IPS-18a (cell line): Measurements from ENCODE around the gene UBE2QL1.

Source experiments
- H3K27ac ChIP-seq: one replicate; pipeline ENCODE4 v1.5.1; 2013; ENCODE audit warnings: low read length
- H3K27me3 ChIP-seq: one replicate; pipeline ENCODE4 v1.6.1; 2013; ENCODE audit warnings: mild to moderate bottlenecking, low read length; ENCODE audit not compliant: control insufficient read depth, insufficient read depth
- H3K36me3 ChIP-seq: one replicate; pipeline ENCODE4 v1.6.1; 2013; ENCODE audit warnings: low read depth, low read length; ENCODE audit not compliant: control insufficient read depth
- H3K4me1 ChIP-seq: one replicate; pipeline ENCODE4 v1.6.1; 2013; ENCODE audit warnings: low read depth, low read length; ENCODE audit not compliant: control insufficient read depth
- H3K4me3 ChIP-seq: one replicate; pipeline ENCODE4 v1.5.1; 2013; ENCODE audit warnings: low read length
- H3K9ac ChIP-seq: one replicate; pipeline ENCODE4 v1.6.1; 2013; ENCODE audit warnings: mild to moderate bottlenecking, low read length, moderate library complexity
- H3K9me3 ChIP-seq: one replicate; pipeline ENCODE4 v1.6.1; 2013; ENCODE audit warnings: low read depth, low read length; ENCODE audit not compliant: control insufficient read depth

UBE2QL1 gene

DNA sequence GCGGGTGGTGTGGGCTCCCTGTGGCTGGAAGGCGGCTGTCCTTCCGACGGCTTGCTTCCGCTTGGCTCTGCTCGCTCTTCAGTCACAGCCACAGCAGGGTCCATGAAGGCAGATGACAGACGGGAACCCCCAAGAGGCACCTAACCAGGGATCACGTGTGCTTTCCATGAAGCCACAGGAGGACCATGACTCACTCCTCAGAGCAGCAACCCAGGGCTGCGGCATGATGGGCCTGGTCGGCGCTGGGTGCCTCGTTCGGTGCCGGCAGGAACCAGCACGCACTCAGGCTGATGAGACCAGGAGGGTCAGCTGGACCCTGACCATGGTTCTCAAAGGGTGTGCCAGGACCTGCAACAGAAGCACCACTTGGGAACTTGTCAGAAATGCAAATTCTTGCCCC is 37.5 kb upstream of the UBE2QL1 start:
- no peaks in the 10 kb centered on the region for H3K27me3 ChIP-seq
- no peak overlapping the region for H3K9ac ChIP-seq
- no peaks in the 10 kb centered on the region for H3K4me1 ChIP-seq
- H3K9me3 ChIP-seq = no peaks in the 10 kb centered on the region
- H3K27ac ChIP-seq = no peak overlapping the region
- no peaks in the 10 kb centered on the region for H3K36me3 ChIP-seq
- H3K4me3 ChIP-seq = no peak overlapping the region

- Histone ChIP-seq H3K4me3 (no peak overlapping the region), H3K27ac (no peak overlapping the region), H3K27me3 (no peaks in the 10 kb centered on the region), H3K9ac (no peak overlapping the region), H3K36me3 (no peaks in the 10 kb centered on the region), H3K9me3 (no peaks in the 10 kb centered on the region), H3K4me1 (no peaks in the 10 kb centered on the region)
Observed at GRCh38 chr5:6412811-6413210, 35.8 kb upstream of the UBE2QL1 start.

DNA sequence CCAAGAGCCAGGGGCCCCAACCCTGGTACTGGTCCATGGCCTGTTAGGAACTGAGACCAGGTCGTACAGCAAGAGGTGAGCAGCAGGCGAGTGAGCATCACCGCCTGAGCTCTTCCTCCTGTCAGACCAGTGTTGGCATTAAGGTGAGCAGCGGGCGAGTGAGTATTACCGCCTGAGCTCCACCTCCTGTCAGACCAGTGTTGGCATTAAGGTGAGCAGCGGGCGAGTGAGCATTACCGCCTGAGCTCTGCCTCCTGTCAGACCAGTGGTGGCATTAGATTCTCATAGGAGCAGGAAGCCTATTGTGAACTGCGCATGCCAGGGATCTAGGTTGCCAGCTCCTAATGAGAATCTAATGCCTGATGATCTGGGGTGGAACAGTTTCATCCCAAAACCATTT is 31.0 kb upstream of the UBE2QL1 start:
- H3K27ac ChIP-seq = no peak overlapping the region
- H3K9me3 ChIP-seq = no peaks in the 10 kb centered on the region
- H3K4me1 ChIP-seq = no peaks in the 10 kb centered on the region
- no peaks in the 10 kb centered on the region for H3K27me3 ChIP-seq
- H3K4me3 ChIP-seq = no peak overlapping the region
- H3K36me3 ChIP-seq = no peaks in the 10 kb centered on the region
- no peak overlapping the region for H3K9ac ChIP-seq

DNA sequence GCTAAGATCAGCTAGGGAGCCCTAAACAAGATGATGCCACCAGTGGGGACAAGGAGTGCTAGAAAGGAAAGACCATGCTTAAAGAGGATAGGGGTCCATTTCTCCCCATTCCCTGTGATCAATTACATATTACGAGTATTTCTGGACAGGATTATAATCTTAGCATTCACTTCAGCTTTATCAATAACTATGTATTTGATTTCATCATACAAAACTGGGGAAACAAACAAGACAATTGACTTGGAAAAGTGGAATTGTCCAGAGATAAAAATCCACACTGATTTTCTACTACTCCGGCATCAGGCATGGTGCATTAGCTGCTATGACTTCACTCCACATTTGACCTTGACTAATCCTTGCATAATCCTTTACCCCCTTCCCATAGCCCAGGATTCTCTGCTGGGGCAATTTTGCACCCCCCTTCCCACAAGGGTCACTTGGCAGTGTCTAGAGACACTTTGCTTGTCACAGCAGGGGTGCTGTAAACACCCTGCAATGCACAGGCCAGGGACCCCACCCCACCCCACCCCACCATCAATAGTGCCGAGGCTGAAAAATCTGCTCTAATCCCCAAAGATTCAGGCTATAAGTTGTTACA is 29.9 kb upstream of the UBE2QL1 start:
- Histone ChIP-seq H3K4me1 (no peaks in the 10 kb centered on the region), H3K9me3 (no peaks in the 10 kb centered on the region), H3K36me3 (no peaks in the 10 kb centered on the region), H3K27me3 (no peaks in the 10 kb centered on the region), H3K9ac (no peak overlapping the region), H3K27ac (no peak overlapping the region), H3K4me3 (no peak overlapping the region)

- Histone ChIP-seq H3K4me3 (no peak overlapping the region), H3K36me3 (no peaks in the 10 kb centered on the region), H3K27me3 (no peaks in the 10 kb centered on the region), H3K27ac (no peak overlapping the region), H3K9me3 (no peaks in the 10 kb centered on the region), H3K9ac (no peak overlapping the region), H3K4me1 (no peaks in the 10 kb centered on the region)
Observed at GRCh38 chr5:6419340-6419852, 29.3 kb upstream of the UBE2QL1 start.

DNA sequence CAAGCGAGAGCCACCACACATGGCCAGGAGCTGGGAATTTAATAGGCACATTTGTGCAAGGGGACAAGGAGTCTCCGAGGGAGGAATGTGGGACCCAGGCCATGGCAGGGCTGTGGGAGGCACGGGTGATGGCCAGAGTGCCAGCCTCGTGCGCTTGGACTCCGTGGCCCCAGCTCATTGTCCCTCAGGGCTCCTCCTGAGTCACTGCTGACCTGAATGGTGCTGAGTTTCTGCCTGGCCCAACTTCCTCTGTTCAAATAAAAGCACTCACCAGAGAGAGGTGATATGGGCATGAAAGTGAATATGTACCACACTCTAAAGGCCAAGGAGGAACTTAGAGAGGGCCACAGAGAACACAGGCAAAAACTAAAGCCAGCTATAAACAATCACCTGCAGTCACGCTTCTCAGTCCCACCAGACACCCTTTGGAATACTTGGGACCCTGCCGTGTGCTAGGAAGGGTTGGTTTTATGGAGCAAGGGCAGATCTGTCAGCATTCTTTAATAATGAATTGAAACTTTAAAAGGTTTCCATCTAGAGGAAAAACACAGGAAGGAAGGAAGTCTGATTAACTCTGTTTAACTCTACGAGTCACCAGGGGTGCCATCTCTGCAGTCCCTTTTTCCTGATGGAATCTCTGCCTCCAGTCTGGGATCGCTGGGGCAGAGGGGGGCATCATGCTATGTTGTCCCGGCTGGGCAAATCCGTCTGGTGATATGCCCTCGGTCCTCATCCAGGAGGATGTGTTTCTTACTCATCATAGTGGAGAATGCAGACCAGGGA is 25.1 kb upstream of the UBE2QL1 start:
- H3K4me1 ChIP-seq = no peaks in the 10 kb centered on the region
- no peaks in the 10 kb centered on the region for H3K36me3 ChIP-seq
- no peak overlapping the region for H3K9ac ChIP-seq
- H3K27ac ChIP-seq = no peak overlapping the region
- no peaks in the 10 kb centered on the region for H3K27me3 ChIP-seq
- no peak overlapping the region for H3K4me3 ChIP-seq
- H3K9me3 ChIP-seq = no peaks in the 10 kb centered on the region

- H3K27ac ChIP-seq = no peak overlapping the region
- H3K9ac ChIP-seq = no peak overlapping the region
- no peaks in the 10 kb centered on the region for H3K4me1 ChIP-seq
- no peaks in the 10 kb centered on the region for H3K36me3 ChIP-seq
- H3K27me3 ChIP-seq = no peaks in the 10 kb centered on the region
- H3K4me3 ChIP-seq = no peak overlapping the region
- H3K9me3 ChIP-seq = no peaks in the 10 kb centered on the region
Observed at GRCh38 chr5:6424110-6424659, 24.5 kb upstream of the UBE2QL1 start.

DNA sequence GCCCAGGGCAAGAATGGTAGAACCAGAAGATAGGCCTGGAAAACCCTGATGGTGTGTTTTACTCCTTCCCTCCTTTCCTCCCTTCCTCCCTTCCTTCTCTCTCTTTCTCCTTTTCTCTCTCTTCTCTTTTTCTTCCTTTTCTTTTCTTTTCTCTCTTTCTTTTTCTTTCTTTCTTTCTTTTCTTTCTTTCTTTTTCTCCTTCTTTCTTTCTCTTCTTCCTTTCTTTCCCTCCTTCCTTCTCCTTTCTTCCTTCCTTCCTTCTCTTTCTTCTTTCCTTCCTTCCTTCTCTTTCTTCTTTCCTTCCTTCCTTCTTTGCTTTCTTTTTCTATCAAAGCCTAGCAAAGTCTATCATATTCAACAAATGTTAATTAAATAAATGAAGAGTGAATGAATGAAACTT is 24.0 kb upstream of the UBE2QL1 start:
- Histone ChIP-seq H3K27me3 (no peaks in the 10 kb centered on the region), H3K27ac (no peak overlapping the region), H3K4me1 (no peaks in the 10 kb centered on the region), H3K36me3 (no peaks in the 10 kb centered on the region), H3K9me3 (no peaks in the 10 kb centered on the region), H3K9ac (no peak overlapping the region), H3K4me3 (no peak overlapping the region)

DNA sequence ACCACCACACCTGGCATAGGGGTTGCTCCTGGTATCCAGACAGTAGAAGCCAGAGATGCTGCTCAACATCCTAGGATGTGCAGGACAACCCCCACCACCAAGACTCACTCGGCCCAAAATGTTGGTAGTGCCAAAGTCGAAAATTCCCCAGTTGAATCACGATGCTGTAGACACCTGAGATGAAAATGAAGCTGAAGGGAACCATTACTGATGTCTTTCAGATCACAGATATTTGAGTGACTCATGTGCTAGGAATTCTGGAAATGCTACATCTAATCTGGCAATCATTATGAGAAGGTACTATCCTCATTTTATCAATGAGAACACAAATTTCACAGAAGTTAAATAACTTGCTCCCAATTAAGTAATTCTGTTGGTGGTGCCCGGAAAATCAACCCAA is 21.0 kb upstream of the UBE2QL1 start:
- no peaks in the 10 kb centered on the region for H3K36me3 ChIP-seq
- H3K27ac ChIP-seq = no peak overlapping the region
- no peak overlapping the region for H3K9ac ChIP-seq
- H3K9me3 ChIP-seq = no peaks in the 10 kb centered on the region
- no peaks in the 10 kb centered on the region for H3K27me3 ChIP-seq
- H3K4me3 ChIP-seq = no peak overlapping the region
- no peaks in the 10 kb centered on the region for H3K4me1 ChIP-seq

DNA sequence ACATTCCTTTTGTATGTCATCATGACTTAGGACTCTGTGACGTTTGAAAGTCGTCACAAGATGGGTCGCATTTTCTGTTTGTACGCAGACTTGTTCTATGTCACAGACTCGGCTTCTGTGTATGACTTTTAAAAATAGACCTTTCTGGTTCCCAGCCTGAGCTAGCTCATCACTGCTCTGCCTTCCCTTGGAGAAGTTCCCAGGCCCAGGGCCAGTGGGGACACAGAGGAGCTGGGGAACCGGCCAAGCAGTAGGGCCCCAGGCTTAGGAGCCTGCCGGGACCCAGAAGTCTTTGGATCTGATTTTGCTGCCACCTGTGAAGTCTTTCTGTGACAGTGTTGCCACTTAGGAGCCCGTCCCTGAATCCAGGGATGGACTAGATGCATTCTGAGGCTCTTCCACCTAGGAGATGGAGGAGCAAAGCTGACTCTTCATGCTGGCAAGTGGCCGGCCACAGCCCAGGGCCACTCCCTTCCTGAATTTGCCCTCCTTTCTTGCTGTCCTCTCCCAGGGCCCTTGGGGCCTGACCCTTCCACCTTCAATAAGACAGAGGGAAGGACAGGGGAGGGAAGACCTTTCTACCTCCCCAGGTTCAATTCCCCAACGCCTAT is 18.1 kb upstream of the UBE2QL1 start:
- no peak overlapping the region for H3K27ac ChIP-seq
- no peaks in the 10 kb centered on the region for H3K9me3 ChIP-seq
- no peak overlapping the region for H3K4me3 ChIP-seq
- H3K9ac ChIP-seq = no peak overlapping the region
- H3K36me3 ChIP-seq = no peaks in the 10 kb centered on the region
- no peaks in the 10 kb centered on the region for H3K4me1 ChIP-seq
- H3K27me3 ChIP-seq = peaks cover 15% of the 10 kb centered on the region

DNA sequence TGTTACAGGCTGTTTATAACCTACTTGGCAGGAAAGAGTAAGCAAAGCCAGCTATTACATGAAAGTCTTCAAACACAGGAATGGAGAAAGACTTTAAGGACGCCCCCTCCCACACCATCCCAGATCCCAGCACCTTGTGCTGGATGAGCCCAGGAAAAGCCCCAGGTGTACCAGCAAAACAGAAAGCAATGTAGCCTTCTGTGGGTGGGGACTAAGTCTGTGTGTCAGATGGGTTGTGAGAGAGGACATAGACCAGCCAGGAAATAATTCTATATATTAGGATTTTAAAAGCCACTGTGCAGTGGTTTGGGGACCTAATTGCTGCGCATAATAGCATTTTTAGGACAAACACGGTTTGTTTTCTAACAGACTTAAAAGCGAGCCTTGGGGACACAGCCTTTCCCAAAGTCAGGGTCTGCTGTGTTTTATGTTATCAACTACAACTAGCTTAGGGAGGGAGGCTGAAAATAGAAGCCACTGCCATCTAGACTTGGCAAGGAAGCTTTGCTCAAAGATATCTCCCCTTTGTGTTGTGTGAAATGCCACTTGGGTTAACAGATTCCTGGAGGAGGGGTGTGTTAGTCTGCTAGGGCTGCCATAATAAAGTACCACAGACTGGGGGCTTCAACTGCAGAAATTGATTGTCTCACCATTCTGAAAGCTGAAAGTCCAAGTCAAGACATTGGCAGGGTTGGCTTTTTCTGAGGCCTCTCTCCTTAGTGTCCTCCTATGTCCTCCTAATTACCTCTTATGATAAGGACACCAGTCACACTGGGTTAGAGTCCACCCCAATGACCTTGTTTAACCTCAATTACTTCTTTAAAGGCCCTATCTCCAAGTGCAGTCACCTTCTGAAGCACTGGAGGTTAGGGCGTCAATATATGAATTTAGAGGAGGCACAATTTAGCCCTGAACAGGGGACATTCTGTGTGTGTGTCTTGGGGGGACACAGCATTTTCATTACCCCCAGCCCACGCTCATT is 17.2 kb upstream of the UBE2QL1 start:
- Histone ChIP-seq H3K27me3 (peaks cover 22% of the 10 kb centered on the region), H3K27ac (no peak overlapping the region), H3K9me3 (no peaks in the 10 kb centered on the region), H3K36me3 (no peaks in the 10 kb centered on the region), H3K9ac (no peak overlapping the region), H3K4me1 (no peaks in the 10 kb centered on the region), H3K4me3 (no peak overlapping the region)
